GM21390 (cell line): ENCODE results near the gene SKOR2.
"Not testable (repeated sequence)": the region's sequence is repeated elsewhere in the genome, so short reads cannot be mapped to it uniquely, and the experiment has no call there.

Source experiments
- ATAC-seq: cut with Tn5 transposase; IDR thresholded peaks from one replicate; pipeline ENCODE4 v1.9.1; 2021; ENCODE audit not compliant: unreplicated experiment

The SKOR2 gene

DNA sequence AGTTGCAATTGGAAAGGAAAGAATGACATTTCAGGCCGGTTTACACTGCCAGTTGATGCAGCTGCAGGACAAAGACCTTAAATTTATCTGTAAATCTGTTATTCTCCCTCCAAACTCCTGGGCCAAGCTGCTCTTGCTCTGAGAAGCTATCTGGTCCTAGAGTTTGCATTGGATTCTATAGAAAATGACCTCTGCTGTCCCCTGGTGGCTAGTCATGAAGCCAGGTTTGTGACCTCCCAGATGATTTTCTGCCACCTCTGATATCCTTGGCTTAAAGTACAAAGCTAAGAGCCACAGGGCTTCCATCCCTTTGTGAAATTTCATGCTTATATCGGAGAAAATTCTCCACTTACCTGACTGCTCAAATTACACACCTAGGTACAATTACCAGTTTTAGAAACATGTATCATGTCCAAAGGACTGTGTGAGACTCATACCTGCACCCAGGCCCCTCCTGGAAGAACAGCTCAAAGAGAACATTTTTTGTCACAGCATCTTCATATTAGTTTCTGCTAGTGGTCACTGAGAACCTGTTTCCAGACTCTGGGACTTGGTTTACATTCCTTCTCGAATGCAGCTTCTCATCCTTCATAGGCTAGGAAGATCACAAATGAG, 46.4 kb downstream of the SKOR2 start:
- no peak for ATAC-seq

DNA sequence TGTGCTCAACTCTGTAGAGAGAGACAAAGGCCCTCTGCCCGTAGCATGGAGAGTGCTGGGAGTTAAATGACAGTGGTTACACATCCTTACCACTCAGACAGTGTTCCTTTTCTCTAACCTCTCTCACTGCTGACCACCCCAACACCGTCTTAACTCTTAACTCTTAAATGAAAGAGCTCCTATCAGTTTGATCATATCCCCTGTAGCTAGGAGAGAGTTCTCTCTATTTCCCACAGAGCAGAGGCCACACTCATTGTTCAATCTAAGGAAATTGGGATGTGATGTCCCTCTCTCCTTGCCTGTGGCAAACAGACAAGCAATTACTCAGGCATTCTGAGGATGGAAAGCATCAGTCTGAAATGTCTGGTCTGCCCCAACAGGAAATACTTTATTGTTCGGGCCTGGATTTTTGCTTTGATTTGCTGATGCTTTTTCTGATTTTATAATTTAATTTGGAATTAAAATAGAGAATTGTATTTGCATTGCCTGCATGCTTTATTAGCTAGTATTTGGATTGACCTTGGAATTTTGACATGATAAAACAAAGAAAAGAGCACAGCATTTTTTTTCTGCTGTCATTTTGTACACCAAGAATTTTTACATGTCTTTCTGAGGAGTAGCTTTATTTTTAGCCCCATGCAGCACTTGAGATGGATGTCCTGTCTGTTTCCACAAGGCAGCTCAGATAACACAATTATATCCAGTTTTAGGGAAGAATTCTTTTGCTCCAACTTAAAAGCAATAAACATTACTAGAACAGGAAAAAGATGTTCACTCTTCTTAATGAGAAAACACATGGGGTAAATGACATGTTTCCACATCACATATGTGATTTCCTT, 47.6 kb downstream of the SKOR2 start:
- ATAC-seq, result no peak

DNA sequence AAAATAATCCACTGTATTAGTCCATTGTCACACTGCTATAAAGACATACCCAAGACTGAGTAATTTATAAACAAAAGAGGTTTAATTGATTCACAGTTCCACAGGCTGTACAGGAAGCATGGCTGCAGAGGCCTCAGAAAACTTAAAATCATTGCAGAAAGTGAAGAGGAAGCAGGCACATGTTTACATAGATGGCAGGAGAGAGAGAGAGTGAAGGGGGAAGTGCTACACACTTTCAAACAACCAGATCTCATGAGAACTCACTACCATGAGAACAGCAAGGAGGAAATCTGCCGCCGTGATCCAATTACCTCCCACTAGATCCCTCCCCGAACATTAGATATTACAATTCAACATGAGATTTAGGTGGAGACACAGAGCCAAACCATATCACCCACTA, 55.5 kb downstream of the SKOR2 start:
- not testable (repeated sequence) for ATAC-seq

DNA sequence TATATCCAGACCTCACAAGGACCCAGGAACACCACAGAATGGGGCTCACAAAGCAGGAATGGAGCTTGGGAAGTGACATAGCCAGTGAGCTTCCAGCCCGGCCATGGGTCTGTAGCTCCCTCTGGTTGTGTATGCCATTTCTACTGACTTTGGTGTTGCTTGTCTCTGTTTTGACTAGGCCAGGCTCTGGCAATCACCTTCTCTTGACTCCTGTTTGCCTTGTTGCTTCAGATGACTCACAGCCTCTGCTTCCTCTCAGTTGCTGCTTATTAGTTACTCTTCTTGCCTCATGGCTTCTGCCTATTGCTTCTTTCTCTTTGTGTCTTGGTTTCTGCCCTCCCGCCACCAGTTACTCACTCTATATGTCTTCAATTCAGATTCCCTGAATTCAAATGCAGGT, 59.5 kb downstream of the SKOR2 start:
- ATAC-seq, result no peak

DNA sequence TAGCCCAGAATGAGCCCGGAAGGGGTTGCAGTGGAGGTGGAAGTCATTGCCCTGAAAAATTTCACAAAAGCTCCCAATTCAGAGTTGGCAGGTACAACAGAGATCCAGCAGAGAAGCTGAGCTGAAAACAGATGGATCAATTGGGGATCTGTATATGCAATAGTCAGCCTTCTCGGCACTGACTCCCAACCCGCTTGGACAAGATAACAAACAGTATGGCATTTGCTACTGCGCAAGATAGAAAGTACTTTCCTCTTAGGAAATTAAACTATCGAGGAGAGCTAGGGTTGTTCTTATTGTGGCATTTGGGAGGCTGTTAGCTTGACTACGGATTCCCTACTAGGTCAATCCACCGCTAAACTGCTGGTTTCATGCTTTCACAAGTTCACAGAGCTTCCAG, 63.7 kb downstream of the SKOR2 start:
- ATAC-seq, result no peak

DNA sequence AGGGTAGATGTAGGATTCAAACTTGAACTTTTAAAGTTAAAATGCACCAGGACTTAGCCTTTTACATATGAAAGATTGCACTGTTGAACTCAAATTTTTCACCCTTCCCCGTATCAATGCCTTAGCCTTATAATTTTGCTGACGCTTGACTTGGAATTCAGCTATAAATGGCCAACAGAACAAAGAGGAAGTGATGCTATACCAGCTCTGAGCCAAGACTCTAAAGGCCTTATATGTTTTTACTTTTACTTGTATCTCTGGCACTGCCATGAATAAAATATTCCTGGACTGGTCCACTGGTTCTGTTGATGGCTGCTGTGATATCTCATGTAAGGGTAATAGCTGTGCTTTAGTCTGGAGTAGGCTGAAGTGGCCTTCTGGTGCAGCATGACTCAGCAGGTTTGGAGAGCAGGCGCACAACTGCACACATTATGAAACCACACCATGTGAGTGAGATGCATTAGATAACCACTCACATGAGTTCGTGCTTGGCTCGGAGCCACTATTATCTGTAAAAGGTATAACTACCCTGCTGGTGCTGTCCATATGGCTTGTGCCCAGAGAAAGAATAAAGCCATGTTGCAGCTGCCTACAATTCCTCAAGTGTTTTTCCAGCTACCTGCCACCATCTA, 66.9 kb downstream of the SKOR2 start:
- no peak for ATAC-seq

DNA sequence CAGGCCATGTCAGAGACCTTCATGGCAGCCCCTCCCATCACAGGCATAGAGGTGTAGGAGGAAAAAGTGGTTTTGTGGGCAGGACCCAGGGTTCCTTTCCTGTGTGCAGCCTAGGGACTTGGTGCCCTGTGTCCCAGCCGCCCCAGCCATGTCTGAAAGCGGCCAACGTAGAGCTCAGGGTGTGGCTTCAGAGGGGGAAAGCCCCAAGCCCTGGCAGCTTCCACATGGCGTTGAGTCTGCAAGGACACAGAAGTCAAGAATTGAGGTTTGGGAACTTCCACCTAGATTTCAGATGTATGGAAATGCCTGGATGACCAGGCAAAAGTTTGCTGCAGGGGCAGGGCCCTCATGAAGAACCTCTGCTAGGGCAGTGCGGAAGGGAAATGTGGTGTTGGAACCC, 69.3 kb downstream of the SKOR2 start:
- ATAC-seq, result not testable (repeated sequence)

DNA sequence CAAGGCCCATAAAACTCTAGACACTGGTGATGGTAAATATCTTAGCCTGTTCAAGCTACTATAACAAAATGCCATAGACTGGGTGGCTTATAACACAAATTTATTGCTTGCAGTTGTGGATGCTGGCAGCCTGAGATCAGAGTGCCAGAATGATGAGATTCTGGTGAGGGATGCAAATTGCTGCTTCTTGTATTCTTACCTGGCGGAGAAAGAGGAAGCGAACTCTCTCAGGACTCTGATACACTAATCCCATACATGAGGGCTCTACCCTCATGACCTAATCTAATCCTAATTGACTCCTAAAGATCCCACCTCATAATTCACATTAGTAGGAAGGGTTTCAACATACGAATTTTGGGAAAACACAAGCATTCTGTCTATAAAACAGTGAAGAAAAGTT, 70.7 kb downstream of the SKOR2 start:
- no peak for ATAC-seq

DNA sequence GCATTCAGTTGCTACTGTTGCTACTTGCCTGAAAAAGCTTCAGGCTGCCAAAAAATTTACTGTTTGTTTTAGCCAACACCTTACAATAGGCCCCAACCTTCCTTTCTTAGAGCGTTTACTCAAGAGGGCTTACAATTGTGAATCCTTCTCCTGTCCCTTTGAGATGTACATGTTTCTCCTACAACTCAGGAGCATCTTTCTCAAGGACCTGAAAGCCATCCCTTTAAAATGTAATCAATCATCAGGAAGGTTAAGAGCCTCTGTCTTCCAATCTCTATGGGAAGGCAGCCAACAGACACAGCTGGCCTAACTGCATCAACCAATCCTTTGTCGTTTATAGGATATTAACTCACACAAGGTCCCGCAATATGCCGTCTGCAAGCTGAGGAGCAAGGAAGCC, 71.9 kb downstream of the SKOR2 start:
- no peak for ATAC-seq

DNA sequence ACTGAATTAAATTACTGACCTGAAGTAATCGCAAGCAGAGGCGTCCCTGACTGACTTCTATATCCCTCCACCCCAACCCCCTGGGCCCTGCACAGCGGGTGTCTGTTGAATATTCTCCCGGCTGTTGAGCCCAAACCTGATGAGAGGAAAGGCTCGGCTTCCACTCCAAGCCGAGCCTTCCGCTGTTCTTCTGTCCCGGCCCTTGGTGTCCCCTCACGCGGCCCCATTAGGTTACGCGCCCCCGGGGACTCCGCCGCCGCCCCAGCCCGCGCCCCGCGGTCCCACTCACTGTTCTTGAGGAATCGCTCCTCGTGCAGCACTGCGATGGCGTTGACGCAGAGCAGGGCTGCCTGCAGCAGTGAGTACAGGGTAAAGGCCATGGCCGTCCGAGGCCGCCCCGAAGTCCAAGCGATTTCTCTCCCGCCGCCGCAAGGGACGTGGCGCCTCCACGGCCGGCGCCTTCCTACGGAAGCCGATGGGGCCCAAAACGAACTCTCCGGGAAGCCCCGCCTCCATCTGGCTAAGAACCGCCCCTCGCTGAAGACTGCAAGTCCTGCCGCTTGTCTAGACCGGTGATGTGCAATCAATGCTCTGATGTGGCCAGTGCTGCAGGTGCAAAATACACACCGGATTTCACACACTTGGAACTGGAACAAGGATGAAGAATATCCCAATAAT, 75.4 kb downstream of the SKOR2 start, which contains the start of gene IER3IP1:
TSS of gene IER3IP1 (minus strand) at position 467 of the 678 bp plus-strand sequence. CDS start at position 380, 87 bp downstream.
- peak; percentile 89 for ATAC-seq

DNA sequence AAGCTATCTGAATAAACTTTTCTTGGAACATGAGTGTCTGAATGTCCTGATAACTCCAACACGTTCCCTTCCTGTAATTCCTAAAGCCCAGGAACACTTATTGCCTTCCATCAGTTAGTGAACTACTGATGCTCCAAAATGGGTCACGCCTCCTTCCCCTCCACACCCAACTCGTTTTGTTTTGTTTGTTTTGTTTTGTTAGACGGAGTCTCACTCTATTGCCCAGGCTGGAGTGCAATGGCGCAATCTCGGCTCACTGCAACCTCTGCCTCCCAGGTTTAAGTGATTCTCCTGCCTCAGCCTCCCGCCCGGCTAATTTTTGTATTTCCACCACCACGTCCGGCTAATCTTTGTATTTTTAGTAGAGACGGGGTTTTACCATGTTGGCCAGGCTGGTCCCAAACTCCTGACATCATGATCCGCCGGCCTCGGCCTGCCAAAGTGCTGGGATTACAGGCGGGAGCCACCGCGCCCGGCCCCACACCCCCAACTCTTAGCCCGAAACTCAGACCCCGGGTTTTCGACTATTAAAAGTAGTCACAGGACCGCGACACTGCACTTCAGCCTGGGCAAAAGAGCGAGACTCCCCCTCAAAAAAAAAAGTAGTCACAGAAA, 76.1 kb downstream of the SKOR2 start:
- ATAC-seq, result peak; percentile 5

DNA sequence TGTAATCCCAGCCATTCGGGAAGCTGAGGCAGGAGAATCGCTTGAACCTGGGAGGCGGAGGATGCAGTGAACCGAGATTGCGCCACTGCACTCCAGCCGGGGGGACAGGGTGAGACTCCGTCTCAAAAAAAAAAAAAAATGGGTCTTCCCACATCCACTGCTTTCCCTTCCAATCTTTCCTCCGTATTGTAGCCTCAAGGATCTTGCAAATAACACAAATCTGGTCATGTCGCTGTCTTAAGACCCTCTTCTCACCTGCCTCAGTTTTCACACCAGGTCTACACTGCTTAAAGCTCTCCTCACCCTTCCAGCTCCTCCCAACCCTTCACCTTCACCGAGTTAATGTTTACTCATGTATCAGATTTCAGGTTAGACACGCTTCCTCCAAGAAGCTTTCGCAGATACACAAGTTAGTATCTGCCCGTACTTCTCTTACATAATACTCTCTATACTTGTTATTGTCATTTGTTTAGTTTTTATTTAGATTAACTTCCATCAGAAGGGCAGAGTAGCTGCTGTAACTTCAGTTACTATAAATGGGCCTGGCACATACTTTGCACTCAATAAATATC, 76.8 kb downstream of the SKOR2 start:
- ATAC-seq, result no peak

DNA sequence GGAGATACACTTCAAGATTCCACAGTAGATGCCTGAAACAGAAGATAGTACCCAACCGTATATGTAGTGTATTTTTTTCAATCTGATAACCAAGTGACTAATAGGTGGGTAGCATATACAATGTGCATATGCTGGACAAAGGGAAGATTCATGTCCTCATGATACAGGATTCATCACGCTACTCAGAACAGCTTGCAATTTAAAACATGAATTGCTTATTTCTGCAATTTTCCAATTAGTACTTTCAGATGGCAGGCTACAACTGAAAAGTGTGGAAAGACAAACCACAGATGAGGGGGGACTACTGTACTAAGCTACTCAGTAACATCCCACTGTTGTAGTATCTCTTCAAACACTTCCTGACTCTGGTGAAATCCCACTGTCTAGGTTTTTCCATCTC, 79.0 kb downstream of the SKOR2 start:
- no peak for ATAC-seq

DNA sequence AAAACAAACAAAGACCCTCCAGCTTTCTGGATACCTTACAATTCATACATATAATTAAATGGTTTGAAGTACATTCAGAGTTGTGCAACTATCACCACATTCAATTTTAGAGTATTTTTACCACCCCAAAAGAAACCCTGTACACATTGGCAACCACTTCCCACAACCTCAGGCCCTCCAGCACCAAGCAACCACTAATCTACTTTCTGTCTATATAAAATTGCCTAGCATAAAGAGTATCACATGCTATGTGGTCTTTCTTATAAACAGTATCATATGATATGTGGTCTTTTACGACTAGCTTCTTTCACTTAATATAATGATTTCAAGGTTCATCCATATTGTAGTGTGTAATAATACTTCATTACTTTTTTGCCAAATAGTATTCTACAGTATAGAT, 82.5 kb downstream of the SKOR2 start:
- no peak for ATAC-seq

DNA sequence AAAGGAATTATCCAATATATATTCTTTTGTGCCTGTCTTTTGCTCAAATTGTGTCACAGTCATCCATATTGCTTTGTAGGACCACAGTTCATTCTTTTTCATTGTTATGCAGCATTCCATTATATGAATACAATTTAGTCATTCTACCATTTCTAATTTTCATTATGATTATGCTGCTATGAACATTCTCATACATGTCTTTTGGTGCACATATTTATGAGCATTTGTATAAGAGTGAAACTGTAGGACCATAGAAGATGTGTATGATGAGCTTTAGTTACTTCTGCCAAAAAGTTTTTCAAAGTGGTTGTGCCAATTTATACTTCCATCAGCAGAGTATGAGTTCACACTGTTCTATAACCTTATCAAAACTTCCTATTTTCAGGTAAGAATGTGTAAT, 83.0 kb downstream of the SKOR2 start:
- no peak for ATAC-seq

DNA sequence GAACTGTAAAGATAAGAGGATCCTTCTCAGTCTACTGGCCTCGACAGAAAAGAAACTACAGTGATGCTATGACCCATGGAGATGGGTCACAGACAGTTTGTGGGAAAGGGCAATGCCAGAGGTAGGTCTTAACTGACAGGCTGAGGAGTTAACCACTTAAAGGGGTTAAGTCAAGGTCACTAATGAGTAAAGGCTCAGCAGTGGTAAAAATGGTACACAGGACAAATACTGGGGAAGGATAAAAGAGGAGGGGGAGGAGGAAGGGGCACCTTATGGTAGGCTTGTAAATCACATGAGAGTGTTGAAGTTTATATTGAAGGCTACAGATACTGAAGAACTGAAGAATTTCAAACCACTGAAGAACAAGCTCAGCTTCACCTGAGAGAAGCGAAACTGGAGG, 85.2 kb downstream of the SKOR2 start:
- no peak for ATAC-seq

DNA sequence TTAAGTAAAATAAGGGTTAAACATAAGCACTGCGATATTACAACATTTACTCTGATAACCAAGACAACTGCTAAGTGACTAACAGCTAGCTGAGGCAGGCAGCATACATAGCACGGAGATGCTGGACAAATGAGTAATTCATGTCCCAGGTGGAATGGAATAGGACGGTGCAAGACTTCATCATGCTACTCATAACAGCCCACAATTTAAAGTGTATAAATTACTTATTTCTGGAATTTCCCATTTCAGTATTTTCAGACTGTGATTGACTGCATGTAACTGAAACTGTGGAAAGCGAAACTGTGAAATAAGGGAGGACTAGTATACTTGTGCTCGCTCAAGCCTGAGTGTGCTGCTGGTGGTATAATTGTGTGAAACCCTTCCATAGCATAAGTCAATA, 88.2 kb downstream of the SKOR2 start:
- peak; percentile 74 for ATAC-seq

DNA sequence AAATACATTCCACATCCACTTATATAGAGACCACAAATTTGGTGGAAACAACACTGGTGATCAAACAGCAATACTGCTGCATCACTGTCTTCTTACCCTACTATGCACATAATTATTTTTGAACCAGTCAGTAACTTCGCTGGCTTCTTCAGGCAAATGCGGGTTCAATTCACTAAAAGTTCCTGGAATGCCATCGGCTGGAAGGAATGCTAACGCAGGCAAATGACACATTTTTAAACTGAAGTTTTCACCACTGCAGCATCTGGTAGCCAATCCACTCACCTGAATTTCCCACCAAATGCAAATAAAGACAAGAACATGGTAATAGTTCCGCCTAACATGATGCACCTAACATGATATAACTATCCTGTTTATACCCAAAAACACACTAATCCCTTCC, 91.2 kb downstream of the SKOR2 start:
- ATAC-seq, result no peak

DNA sequence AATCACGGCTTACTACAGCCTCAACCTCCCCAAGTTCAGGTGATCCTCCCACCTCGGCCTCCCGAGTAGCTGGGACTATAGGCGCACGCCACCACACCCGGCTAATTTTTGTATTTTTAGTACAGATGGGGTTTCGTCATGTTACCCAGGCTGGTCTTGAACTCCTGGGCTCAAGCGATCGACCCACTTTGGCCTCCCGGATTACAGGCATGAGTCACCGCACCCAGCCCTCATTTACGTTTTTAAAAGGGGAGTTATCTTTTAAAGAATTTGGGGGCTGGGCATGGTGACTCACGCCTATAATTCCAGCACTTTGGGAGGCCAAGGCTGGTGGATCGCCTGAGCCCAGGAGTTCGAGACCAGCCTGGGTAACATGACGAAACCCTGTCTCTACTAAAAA, 93.1 kb downstream of the SKOR2 start:
- ATAC-seq, result not testable (repeated sequence)
